GM23338 (cell line): ENCODE measurements around the gene FBLN2.

Experiments
- CREB1 ChIP-seq: fragments of 250-450 bp; sonication (Bioruptor Pico); IDR thresholded peaks from 2 replicates; pipeline ENCODE4 v1.5.0; 2020; ENCODE audit warnings: low read depth, mild to moderate bottlenecking, moderate library complexity
- CTCF ChIP-seq, 2 experiments: fragments of 200-600 bp in 1 of 2; sonication (generic) in 1 of 2; conservative IDR thresholded peaks; 2 replicates each; pipeline versions ENCODE4 v1.5.1 to v1.6.1; 2016 to 2017; ENCODE audit warnings: antibody characterized with exemption in 2 of 2, low read depth in 2 of 2, mild to moderate bottlenecking in 2 of 2, moderate library complexity in 1 of 2
- EZH2 ChIP-seq: fragments of 200-600 bp; sonication (generic); IDR thresholded peaks from one replicate; pipeline ENCODE4 v1.8.0; 2017; ENCODE audit warnings: antibody characterized with exemption, mild to moderate bottlenecking, low read depth; ENCODE audit not compliant: unreplicated experiment
- EZH2phosphoT487 ChIP-seq: fragments of 200-600 bp; sonication (generic); IDR thresholded peaks from one replicate; pipeline ENCODE4 v1.8.1; 2018; ENCODE audit warnings: antibody characterized with exemption; ENCODE audit not compliant: unreplicated experiment
- JUNB ChIP-seq: IDR thresholded peaks from one replicate; pipeline ENCODE4 v1.6.1; 2016; ENCODE audit warnings: antibody characterized with exemption; ENCODE audit not compliant: unreplicated experiment
- NANOG ChIP-seq: IDR thresholded peaks from 2 replicates; pipeline ENCODE4 v1.6.1; 2016; ENCODE audit warnings: antibody characterized with exemption, borderline replicate concordance
- POLR2AphosphoS5 ChIP-seq: IDR thresholded peaks from 2 replicates; pipeline ENCODE4 v1.6.1; 2016; ENCODE audit warnings: antibody characterized with exemption, low read depth
- STAT1 ChIP-seq: IDR thresholded peaks from one replicate; pipeline ENCODE4 v1.6.1; 2016; ENCODE audit warnings: antibody characterized with exemption; ENCODE audit not compliant: unreplicated experiment
- ZNF114 ChIP-seq: fragments of 250-450 bp; sonication (Bioruptor Pico); IDR thresholded peaks from 2 replicates; pipeline ENCODE4 v1.5.0; 2020; ENCODE audit warnings: mild to moderate bottlenecking, moderate library complexity
- ZNF331 ChIP-seq: fragments of 250-450 bp; sonication (Bioruptor Pico); IDR thresholded peaks from 2 replicates; pipeline ENCODE4 v1.5.0; 2020; ENCODE audit warnings: low read depth, mild to moderate bottlenecking, moderate library complexity
- TF ChIP-seq, protein P1 (sequence below): IDR thresholded peaks from 2 replicates; pipeline ENCODE4 v1.6.1; 2016; ENCODE audit warnings: antibody characterized with exemption
- TF ChIP-seq, protein P2 (sequence below): IDR thresholded peaks from one replicate; pipeline ENCODE4 v1.6.1; 2018; ENCODE audit warnings: antibody characterized with exemption; ENCODE audit not compliant: unreplicated experiment

DNA sequence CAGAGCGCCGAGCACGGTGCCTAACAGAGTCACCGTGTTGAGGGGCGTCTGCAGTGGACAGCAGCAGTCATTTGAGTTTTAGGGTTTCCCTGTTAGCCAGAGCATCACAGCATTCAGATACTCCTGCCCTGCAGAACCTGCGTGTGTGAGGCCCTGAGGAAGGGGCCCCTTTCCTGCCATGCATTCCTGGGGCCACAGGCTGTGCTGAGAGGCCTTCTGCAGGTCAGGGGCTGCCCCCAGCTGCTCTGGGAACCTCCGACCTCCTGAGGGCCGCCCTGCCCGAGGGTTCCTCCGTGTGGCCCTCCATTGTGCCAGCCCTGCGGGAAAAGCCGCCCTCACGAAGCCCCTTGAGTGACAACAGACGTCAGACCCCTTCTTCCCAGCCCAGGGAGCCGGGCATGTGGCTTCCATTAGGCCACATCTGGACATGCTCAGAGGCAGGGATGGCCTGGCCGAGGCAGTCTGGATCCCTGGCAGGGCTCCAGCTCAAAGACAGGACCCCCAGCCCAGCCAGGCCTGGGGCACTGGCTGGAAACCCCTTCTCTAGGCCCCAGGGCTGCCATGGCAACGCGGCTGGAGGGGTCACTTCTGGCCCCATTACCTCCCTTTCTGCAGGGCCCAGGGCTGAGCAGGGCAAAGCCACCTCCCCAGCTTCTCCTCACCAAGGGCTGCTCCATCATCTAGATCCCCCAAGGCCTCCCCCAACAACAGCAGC lies 25.3 kb downstream of the FBLN2 start:
- TF ChIP-seq POLR2AphosphoS5 (no peak), CTCF (conservative IDR thresholded peaks at IDR 0.05; ENCODE audit: low read depth in 2 of 2) (no peak), EZH2 (no peak), EZH2phosphoT487 (no peak), JUNB (no peak), CREB1 (CRISPR knock-in tag) (no peak), STAT1 (no peak), ZNF114 (CRISPR knock-in tag) (no peak), ZNF331 (no peak), NANOG (no peak)
- TF ChIP-seq, protein P1, sequence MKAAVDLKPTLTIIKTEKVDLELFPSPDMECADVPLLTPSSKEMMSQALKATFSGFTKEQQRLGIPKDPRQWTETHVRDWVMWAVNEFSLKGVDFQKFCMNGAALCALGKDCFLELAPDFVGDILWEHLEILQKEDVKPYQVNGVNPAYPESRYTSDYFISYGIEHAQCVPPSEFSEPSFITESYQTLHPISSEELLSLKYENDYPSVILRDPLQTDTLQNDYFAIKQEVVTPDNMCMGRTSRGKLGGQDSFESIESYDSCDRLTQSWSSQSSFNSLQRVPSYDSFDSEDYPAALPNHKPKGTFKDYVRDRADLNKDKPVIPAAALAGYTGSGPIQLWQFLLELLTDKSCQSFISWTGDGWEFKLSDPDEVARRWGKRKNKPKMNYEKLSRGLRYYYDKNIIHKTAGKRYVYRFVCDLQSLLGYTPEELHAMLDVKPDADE = no peak
- TF ChIP-seq, protein P2, sequence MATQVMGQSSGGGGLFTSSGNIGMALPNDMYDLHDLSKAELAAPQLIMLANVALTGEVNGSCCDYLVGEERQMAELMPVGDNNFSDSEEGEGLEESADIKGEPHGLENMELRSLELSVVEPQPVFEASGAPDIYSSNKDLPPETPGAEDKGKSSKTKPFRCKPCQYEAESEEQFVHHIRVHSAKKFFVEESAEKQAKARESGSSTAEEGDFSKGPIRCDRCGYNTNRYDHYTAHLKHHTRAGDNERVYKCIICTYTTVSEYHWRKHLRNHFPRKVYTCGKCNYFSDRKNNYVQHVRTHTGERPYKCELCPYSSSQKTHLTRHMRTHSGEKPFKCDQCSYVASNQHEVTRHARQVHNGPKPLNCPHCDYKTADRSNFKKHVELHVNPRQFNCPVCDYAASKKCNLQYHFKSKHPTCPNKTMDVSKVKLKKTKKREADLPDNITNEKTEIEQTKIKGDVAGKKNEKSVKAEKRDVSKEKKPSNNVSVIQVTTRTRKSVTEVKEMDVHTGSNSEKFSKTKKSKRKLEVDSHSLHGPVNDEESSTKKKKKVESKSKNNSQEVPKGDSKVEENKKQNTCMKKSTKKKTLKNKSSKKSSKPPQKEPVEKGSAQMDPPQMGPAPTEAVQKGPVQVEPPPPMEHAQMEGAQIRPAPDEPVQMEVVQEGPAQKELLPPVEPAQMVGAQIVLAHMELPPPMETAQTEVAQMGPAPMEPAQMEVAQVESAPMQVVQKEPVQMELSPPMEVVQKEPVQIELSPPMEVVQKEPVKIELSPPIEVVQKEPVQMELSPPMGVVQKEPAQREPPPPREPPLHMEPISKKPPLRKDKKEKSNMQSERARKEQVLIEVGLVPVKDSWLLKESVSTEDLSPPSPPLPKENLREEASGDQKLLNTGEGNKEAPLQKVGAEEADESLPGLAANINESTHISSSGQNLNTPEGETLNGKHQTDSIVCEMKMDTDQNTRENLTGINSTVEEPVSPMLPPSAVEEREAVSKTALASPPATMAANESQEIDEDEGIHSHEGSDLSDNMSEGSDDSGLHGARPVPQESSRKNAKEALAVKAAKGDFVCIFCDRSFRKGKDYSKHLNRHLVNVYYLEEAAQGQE = no peak
